NCI-H2107 (cell line): ENCODE results near the gene CROCC2.

Source experiments
- DNase-seq: peaks from one replicate; lab custom pipeline; 2025; lab: John Stamatoyannopoulos, UW

The CROCC2 gene

GRCh38 chr2:241015439-241015838 lies 109.3 kb downstream of the CROCC2 start:
- DNase-seq: no peak

DNA sequence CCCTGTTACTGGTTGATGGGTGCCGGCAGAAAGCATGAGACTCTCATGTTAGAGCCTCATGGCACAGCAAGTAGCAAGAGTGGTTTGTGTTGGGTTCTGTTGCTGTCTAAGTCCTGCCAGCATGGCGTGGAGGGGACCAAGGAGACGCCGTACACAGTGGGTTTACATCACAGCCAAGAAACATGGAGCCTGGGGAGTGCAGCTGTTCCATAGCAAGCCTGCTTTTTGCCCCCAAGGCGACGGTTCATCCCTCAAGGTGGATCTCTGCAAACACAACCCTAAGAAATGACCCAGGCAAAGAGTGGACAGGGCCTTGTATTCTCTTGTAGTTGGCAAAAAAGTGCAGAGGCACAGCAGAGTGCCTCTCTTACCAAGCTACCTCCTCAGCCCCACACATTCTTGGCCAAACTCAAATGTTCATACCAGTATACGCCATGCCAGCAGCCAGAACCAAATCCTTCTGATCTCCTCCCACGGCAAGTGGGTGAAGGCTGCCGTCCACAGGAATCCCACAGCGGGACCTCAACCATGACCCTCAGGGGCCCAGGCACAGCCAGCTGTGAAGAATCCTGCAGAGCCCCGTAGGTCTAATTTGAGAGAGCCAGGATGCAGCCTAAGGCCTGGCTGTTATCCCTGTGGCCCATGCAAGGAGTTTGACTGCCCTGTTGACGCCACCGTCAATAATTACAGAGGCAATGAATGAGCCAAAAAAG lies 111.2 kb downstream of the CROCC2 start:
- no peak for DNase-seq

GRCh38 chr2:241018051-241018891 lies 112.1 kb downstream of the CROCC2 start:
- no peak for DNase-seq

DNA sequence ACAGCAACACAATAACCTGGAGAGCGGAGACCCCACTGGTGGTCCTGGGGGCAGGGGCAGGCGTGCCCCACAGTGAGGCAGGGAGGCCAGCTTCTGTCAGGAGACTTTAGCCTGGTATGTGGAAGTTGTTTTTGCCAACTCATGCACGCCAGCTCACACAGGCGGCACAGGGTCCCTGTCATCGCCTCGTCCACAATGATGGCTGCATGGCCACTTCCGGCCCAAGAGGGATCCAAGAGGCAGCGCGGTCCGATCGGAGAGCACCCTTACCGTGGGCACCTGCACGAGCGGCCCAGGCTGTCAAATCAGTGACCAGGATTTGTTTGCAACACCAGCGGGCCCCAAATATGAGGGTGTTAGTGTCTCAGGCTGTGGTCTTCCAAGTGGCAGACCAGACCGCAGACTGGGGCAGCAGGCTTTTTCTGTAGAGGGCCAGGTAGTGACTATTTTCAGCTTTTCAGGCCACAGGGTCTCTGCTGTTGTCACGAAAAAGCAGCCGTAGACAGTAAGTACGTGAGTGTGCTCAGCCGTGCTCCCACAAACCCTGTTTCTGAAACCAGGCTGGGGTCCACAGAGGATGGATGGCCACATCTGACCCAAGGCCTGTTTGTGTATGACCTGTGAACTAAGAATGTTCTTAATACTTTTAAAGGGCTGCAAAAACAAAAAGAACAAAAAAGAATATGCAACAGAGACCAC lies 113.5 kb downstream of the CROCC2 start:
- DNase-seq: no peak

GRCh38 chr2:241020201-241020600 lies 114.1 kb downstream of the CROCC2 start:
- no peak for DNase-seq

GRCh38 chr2:241020629-241021190 lies 114.6 kb downstream of the CROCC2 start:
- DNase-seq: no peak

GRCh38 chr2:241025639-241026038 lies 119.5 kb downstream of the CROCC2 start:
- no peak for DNase-seq

DNA sequence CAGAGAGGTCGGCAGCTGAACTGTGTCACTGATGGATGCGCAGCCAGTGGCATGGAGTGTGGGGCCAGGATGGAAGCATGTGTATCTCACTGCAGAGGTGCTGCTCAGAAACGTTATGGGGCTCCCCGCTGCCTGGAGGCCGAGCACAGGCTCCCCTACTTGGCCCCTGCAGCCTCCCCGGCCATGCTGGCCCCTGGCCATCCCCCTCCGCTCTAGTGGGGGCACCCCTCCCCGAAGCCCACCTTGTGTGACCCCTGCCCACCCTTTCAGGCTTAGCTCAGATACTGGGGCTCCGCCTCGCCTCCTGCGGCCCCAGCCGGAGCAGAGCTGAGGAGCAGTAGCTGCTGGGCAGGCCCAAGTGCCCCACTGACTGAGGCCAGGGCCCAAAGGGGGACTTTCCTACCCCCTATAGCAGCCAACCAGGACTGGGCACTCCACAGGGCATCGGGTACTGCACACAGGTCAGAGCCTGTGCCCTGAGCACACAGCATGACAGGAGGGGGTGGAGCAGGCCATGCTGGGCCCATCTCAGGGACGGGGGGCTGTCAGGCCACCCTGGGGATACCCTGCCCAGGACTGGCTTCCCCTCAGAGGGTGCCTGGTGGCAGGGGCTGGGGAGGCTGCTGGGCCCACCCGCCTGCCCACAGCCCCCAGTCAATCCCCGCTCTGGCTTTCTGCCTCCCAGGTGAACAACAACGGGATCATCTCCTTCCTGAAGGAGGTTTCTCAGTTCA lies 123.6 kb downstream of the CROCC2 start:
- no peak for DNase-seq

GRCh38 chr2:241030333-241030680 lies 124.2 kb downstream of the CROCC2 start:
- DNase-seq: no peak

DNA sequence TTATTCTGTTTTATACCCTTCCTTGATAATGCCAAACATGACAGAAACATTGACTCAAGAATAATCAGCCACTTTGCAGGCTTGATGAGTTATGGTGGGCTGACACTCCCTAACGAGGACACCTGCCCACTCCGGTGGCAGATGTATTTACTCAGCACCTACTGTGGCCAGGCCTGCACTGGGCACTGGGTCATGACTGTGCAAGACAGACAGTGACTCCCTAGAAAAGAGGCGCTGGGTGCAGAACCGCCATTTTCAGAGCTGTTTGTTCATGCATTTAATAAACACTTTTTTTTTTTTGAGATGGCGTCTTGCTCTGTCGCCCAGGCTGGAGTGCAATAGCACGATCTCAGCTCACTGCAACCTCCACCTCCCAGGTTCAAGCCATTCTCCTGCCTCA lies 124.7 kb downstream of the CROCC2 start:
- DNase-seq: no peak

GRCh38 chr2:241031436-241032165 lies 125.5 kb downstream of the CROCC2 start:
- no peak for DNase-seq

DNA sequence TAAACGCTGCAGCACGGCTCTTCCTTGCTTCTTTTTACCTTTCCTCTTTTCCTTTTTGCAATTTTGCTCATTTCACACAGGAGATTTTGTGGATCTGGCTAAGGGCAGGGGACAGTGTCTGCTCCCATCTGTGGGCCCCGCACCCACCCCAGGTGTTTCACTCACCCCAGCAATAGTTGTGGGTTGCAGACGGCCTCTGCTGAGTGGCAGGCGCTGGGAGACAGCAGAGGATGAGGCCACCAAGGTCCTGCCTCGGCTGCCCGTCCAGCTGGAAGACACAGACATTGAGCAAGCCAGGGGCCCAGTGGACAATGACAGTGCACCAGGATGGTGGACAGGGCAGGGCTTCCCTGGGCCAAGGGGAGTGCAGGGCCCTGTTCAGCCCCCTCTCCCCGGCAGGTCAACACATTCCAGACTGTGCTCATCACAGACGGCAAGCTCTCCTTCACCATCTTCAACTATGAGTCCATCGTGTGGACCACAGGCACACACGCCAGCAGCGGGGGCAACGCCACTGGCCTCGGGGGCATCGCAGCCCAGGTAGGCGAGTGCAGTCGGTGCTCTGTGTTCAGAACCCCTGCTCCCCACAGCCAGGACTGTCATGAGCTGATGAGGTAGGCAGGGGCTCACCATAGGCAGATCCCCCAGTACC lies 127.3 kb downstream of the CROCC2 start:
- DNase-seq: no peak

GRCh38 chr2:241033994-241034393 lies 127.9 kb downstream of the CROCC2 start:
- DNase-seq: no peak

- no peak for DNase-seq
Measured at GRCh38 chr2:241034490-241035141, 128.5 kb downstream of the CROCC2 start.

DNA sequence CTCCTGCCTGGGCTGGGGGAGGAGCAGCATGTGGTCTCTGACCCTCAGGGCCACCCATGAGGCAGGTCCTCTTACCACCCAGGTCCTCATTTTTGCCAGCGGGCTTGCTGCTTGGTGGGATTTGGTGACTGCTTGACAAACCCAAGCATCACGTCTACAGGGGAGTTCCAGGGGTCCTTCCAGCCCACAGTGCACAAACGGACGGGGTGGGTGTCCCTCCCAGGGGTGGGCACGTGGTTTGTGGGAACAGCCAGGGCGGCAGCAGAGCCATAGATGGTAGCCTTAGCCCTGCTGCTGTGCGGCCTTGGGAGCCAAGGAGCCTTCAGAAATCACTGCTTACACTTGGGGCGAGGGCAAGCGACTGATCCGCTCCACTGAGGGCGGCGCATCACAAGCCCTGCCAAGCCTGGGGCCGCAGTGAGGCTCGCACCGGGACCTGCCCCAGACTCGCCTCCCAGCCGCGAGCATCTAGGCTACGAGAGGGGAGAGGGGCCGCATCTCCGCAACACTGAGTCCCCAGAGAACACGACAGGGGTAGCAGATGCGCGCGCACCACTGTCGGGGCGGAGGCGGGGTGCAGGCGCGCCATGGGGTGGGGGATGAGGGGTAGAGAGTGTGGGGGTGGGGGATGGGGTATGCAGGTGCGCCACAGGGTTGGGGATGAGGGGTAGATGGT lies 129.1 kb downstream of the CROCC2 start:
- no peak for DNase-seq

DNA sequence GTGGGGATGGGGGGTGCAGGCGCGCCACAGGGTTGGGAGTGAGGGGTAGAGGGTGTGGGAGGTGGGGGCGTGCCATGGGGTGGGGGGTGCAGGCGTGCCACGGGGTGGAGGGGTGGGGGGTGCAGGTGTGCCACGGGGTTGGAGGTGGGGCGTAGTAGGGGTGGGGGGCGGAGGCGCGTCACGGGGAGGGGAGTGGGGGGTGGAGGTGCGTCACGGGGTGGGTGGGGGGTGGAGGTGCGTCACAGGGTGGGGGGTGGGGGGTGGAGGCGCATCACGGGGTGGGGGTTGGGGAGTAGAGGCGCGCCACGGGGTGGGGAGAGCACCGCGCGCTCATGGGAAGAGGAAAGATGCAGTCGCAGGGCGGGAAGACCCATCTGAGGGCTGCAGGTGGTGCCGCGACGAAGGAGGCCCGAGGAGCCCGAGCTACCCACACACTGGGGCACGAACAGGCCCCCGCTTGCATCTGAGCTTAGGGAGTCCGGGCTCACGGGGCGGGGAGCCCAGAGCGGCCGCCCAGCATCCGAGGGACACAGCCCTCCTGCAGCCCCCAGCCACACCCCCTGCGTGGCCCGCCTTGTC lies 129.8 kb downstream of the CROCC2 start:
- no peak for DNase-seq

- DNase-seq: no peak
Measured at GRCh38 chr2:241036397-241036963, 130.3 kb downstream of the CROCC2 start.

DNA sequence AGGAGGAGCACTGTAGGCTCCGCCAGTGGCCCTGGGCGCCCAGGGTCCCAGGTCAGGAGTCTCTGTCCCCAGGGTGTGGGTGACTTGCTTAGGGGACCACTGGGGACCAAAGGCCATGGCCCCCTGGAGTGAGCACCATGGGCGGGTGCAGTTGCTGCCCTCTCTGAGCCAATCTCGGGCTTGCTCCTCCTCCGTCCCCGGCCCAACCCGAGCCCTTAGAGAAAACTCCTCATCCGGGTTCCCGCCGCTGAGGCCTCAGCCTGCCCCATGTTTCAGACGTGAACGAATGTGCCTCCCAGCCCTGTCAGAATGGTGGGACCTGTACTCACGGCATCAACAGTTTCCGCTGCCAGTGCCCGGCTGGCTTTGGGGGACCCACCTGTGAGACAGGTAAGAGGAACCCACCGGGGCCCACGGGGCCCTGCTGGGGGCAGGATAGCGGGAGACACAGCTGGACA lies 130.9 kb downstream of the CROCC2 start:
- DNase-seq: no peak

DNA sequence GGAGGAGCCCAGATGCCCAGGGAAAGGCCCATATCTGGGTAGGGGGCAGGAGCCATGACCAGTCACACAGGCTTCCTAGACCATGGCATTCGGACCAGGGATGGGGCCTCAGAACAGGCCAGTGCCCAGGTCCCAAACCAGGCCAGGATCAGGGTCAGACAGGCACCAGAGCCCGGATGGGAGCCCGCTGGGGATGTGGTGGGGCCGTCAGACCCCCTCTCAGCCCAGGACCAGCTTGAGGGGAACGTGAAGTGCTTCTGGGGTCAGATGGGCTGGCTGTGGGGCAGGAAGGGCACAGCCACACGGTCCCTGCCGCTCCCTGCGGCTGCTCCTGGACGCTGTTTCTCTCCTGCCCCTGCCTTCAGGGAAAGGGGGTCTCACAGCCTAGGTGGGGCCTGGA lies 131.4 kb downstream of the CROCC2 start:
- no peak for DNase-seq
